ENCODE results near the gene KLHL29. TPM values are rescaled to one million over a fixed set of nuclear protein-coding genes. Genes with fewer than 3 reads are reported as not detected.

The KLHL29 gene
- polyA plus RNA-seq, 1 of the 3 experiments (the other 2 are of a cell fraction): 4.6 TPM

DNA sequence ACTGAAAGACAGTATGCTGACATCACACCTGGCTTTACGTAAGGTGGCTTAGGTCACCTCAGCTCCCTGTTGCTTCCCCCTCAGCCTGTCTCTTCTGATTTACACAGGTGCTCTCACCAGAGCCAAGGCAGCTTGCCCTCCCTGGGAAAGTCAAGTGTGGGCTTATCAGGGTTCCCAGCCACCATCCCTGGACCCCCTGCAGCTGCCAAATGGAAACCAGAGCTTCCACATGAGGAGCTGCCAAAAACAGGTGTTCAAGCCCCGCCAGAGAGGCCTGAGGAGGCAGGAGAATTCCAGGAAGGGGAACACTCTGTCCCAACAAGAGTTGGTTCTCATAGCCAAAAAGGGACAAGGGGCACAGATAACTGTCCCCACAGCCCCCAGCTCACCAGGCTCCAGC, 275.3 kb downstream of the KLHL29 start:
- H3K79me2 ChIP-seq (ENCODE audit: insufficient read depth): no peaks in the 10 kb centered on the region
- no peaks in the 10 kb centered on the region for H3F3A ChIP-seq (replicated peaks; ENCODE audit: insufficient read depth)
- H4K20me1 ChIP-seq (ENCODE audit: insufficient read depth): no peaks in the 10 kb centered on the region
- no peak overlapping the region for H3K9ac ChIP-seq
- no peak overlapping the region for H2AFZ ChIP-seq (ENCODE audit: low read depth)
- H3K27me3 ChIP-seq (ENCODE audit: insufficient read depth): no peaks in the 10 kb centered on the region
- H3K4me3 ChIP-seq (ENCODE audit: low read depth in 2 of 2, low read length in 1 of 2): no peak overlapping the region
- H3K9me3 ChIP-seq: no peaks in the 10 kb centered on the region
- ChIA-PET CTCF (interaction anchor here (1.2 to 1.3 kb wide), 2 partner anchors 11 to 100 kb away, joined by 3 read pairs; no protein-coding TSS in a partner anchor), POLR2A (no interaction called here)
- no peak overlapping the region for H3K4me2 ChIP-seq
- H3K27ac ChIP-seq (ENCODE audit: low read depth in 2 of 2, low read length in 1 of 2): no peak overlapping the region
- H3K9me2 ChIP-seq: no peaks in the 10 kb centered on the region
- TF ChIP-seq TEAD4 (IDR thresholded peaks at IDR 0.05; ENCODE audit: borderline replicate concordance, insufficient read depth) (no peak), TAF1 (IDR thresholded peaks at IDR 0.05; ENCODE audit: borderline replicate concordance, low read depth, low read length) (no peak), USF2 (IDR thresholded peaks at IDR 0.05; ENCODE audit: borderline replicate concordance, low read depth, low read length) (no peak), EP300 (IDR thresholded peaks at IDR 0.05; ENCODE audit: borderline replicate concordance in 1 of 2, low read depth in 1 of 2, low read length in 1 of 2) (no peak), CTCF (IDR thresholded peaks at IDR 0.05) (no peak), ELF1 (IDR thresholded peaks at IDR 0.05) (no peak), NRF1 (IDR thresholded peaks at IDR 0.05; ENCODE audit: low read depth, low read length) (no peak), YY1 (IDR thresholded peaks at IDR 0.05; ENCODE audit: low read depth) (no peak), CHD2 (IDR thresholded peaks at IDR 0.05; ENCODE audit: low read length, partially characterized antibody) (no peak), POLR2AphosphoS5 (IDR thresholded peaks at IDR 0.05; ENCODE audit: low read depth, low read length) (no peak), RXRA (IDR thresholded peaks at IDR 0.05; ENCODE audit: borderline replicate concordance, low read depth) (no peak), SMC3 (IDR thresholded peaks at IDR 0.05; ENCODE audit: low read depth, low read length) (no peak), FOXJ3 (CRISPR knock-in tag; IDR thresholded peaks at IDR 0.05) (no peak)
- TF ChIP-seq, protein P1, sequence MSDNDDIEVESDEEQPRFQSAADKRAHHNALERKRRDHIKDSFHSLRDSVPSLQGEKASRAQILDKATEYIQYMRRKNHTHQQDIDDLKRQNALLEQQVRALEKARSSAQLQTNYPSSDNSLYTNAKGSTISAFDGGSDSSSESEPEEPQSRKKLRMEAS (IDR thresholded peaks at IDR 0.05; ENCODE audit: low read depth): no peak
- DNase-seq: no peak
- no peaks in the 10 kb centered on the region for H3K36me3 ChIP-seq (replicated peaks in 1 of 2; ENCODE audit: control insufficient read depth in 1 of 2, insufficient read depth in 2 of 2, low read length in 1 of 2)
- 75% methylated on average over 2 of the region's 2 CpGs for WGBS (ENCODE audit: low lambda C conversion rate)
- H3K4me1 ChIP-seq (ENCODE audit: control insufficient read depth in 1 of 2, insufficient read depth in 2 of 2, low read depth in 1 of 2, low read length in 1 of 2): peaks cover 0 to 18% of the 10 kb centered on the region in 2 experiments; a peak in 1 of 4 replicates

Data from SK-N-SH (cell line).